Superior temporal gyrus (tissue), 1 donor: ENCODE measurements around the gene PSMD8.
"Not testable (repeated sequence)": the region's sequence is repeated elsewhere in the genome, so short reads cannot be mapped to it uniquely, and the experiment has no call there.

Experiments
- DNase-seq: peaks from one replicate; pipeline ENCODE4 v3.0.0-alpha.2; 2016; ENCODE audit errors: extremely low spot score

PSMD8 gene

GRCh38 chr19:38362076-38362945, 12.1 kb upstream of the PSMD8 start:
- no peak for DNase-seq

GRCh38 chr19:38362946-38363688, 11.3 kb upstream of the PSMD8 start:
- DNase-seq = not testable (repeated sequence)

GRCh38 chr19:38367041-38367440, 7.3 kb upstream of the PSMD8 start:
- DNase-seq = no peak

- DNase-seq = no peak
These were observed 4.8 kb upstream of the PSMD8 start for GRCh38 chr19:38369584-38369983.

- DNase-seq = no peak
These were observed 4.1 kb upstream of the PSMD8 start for GRCh38 chr19:38370299-38370698.

- DNase-seq = no peak
These were observed 3.3 kb upstream of the PSMD8 start for GRCh38 chr19:38371081-38371480.

- DNase-seq = no peak
These were observed 452 bp upstream of the PSMD8 start for GRCh38 chr19:38373907-38374331.

GRCh38 chr19:38375098-38375493, 725 bp downstream of the PSMD8 start:
- no peak for DNase-seq

- DNase-seq = no peak
These were observed 1.4 kb downstream of the PSMD8 start for GRCh38 chr19:38375748-38376147.

GRCh38 chr19:38376576-38376975, 2.2 kb downstream of the PSMD8 start:
- DNase-seq = no peak

- no peak for DNase-seq
These were observed 2.7 kb downstream of the PSMD8 start for GRCh38 chr19:38377052-38377451.

GRCh38 chr19:38378866-38379265, 4.5 kb downstream of the PSMD8 start:
- no peak for DNase-seq

- no peak for DNase-seq
These were observed 6.8 kb downstream of the PSMD8 start for GRCh38 chr19:38381138-38381537.

GRCh38 chr19:38383184-38383583, 8.8 kb downstream of the PSMD8 start:
- no peak for DNase-seq

- no peak for DNase-seq
These were observed 9.4 kb downstream of the PSMD8 start for GRCh38 chr19:38383743-38384142.

GRCh38 chr19:38384209-38385027, 10.0 kb downstream of the PSMD8 start:
- DNase-seq = no peak

- DNase-seq = no peak
These were observed 10.9 kb downstream of the PSMD8 start for GRCh38 chr19:38385057-38385803.

GRCh38 chr19:38385804-38386257, 11.5 kb downstream of the PSMD8 start:
- DNase-seq = no peak

GRCh38 chr19:38386300-38386970, 12.1 kb downstream of the PSMD8 start:
- DNase-seq = no peak

- no peak for DNase-seq
These were observed 12.7 kb downstream of the PSMD8 start for GRCh38 chr19:38386971-38387549.
